Activated CD4-positive, alpha-beta memory T cell treated with anti-CD3 and anti-CD28 coated beads, Interleukin-2, amount 10 ng/mL, durations not matched to agents 7 days and 5 days (primary cell): ENCODE data around the gene YJU2. TPM values are rescaled to one million over a fixed set of nuclear protein-coding genes. Genes with fewer than 3 reads are reported as not detected.
"Not testable (repeated sequence)": the region's sequence is repeated elsewhere in the genome, so short reads cannot be mapped to it uniquely, and the experiment has no call there.

Experiments
- CTCF ChIA-PET: fragments of 350-600 bp; sonication (Branson Sonifier 250); formaldehyde crosslinking; loops from one replicate; lab custom pipeline; 2021; ENCODE audit warnings: antibody characterized with exemption, inconsistent platforms; lab: Charles Lee
- POLR2A ChIA-PET: fragments of 350-600 bp; sonication (Branson Sonifier 250); formaldehyde crosslinking; loops from one replicate; lab custom pipeline; 2021; ENCODE audit warnings: antibody characterized with exemption; lab: Charles Lee
- DNase-seq: peaks from one replicate; pipeline ENCODE4 v3.0.0-alpha.2; 2020
- H3K27ac Mint-ChIP-seq: one replicate; pipeline ENCODE4 v1.8.0; 2021; ENCODE audit warnings: mild to moderate bottlenecking, mixed read lengths
- H3K27me3 Mint-ChIP-seq: one replicate; pipeline ENCODE4 v1.8.0; 2021; ENCODE audit warnings: mixed read lengths
- H3K36me3 Mint-ChIP-seq: one replicate; pipeline ENCODE4 v1.8.0; 2021; ENCODE audit warnings: low read depth, mixed read lengths
- H3K4me1 Mint-ChIP-seq: one replicate; pipeline ENCODE4 v1.8.0; 2021; ENCODE audit warnings: mixed read lengths
- H3K4me3 Mint-ChIP-seq: one replicate; pipeline ENCODE4 v1.8.0; 2021; ENCODE audit warnings: mild to moderate bottlenecking, mixed read lengths
- H3K9me3 Mint-ChIP-seq: one replicate; pipeline ENCODE4 v1.8.0; 2021; ENCODE audit warnings: mixed read lengths
- total RNA-seq, 2 experiments: library from RNA; stranded (reverse); gene quantifications; one replicate each; pipeline ENCODE4 v1.2.3, GENCODE V29; 2021

The YJU2 gene
- total RNA-seq, 2 experiments from 2014 or later, result 21.7 to 25.3 TPM

GRCh38 chr19:4278010-4278409 is 31.1 kb downstream of the YJU2 start:
- H3K4me1 Mint-ChIP-seq, result peaks cover 2% of the 10 kb centered on the region
- no peak overlapping the region for H3K4me3 Mint-ChIP-seq
- POLR2A ChIA-PET, result no interaction called here
- CTCF ChIA-PET, result interaction anchor here (1.2 to 1.5 kb wide), 2 partner anchors 10 to 12 kb away, joined by 5 to 6 read pairs; no protein-coding TSS in a partner anchor
- H3K27ac Mint-ChIP-seq, result no peak overlapping the region
- no peak for DNase-seq
- no peaks in the 10 kb centered on the region for H3K36me3 Mint-ChIP-seq
- peaks cover 25% of the 10 kb centered on the region for H3K27me3 Mint-ChIP-seq
- H3K9me3 Mint-ChIP-seq, result no peaks in the 10 kb centered on the region

GRCh38 chr19:4278419-4279266 is 31.8 kb downstream of the YJU2 start, which contains the start of gene SHD:
TSS of gene SHD (plus strand) at chr19:4279266. CDS start at chr19:4280064, 798 bp downstream.
- H3K27me3 Mint-ChIP-seq, result peaks cover 25% of the 10 kb centered on the region
- no peaks in the 10 kb centered on the region for H3K36me3 Mint-ChIP-seq
- H3K4me1 Mint-ChIP-seq, result peaks cover 2% of the 10 kb centered on the region
- no peak for DNase-seq
- no peak within 1 kb of the TSS for H3K27ac Mint-ChIP-seq
- ChIA-PET POLR2A (no interaction called here), CTCF (interaction anchor here (1.2 to 1.5 kb wide), 2 partner anchors 11 to 12 kb away, joined by 5 to 6 read pairs; no protein-coding TSS in a partner anchor)
- H3K9me3 Mint-ChIP-seq, result no peaks in the 10 kb centered on the region
- no peak within 1 kb of the TSS for H3K4me3 Mint-ChIP-seq

- ChIA-PET CTCF (interaction anchor here (0.5 kb wide), 1 partner anchor 115 kb away, joined by 3 read pairs; no protein-coding TSS in a partner anchor), POLR2A (no interaction called here)
- no peaks in the 10 kb centered on the region for H3K9me3 Mint-ChIP-seq
- H3K27me3 Mint-ChIP-seq, result peaks cover 25% of the 10 kb centered on the region
- no peak for DNase-seq
- peaks cover 2% of the 10 kb centered on the region for H3K4me1 Mint-ChIP-seq
- no peak overlapping the region for H3K27ac Mint-ChIP-seq
- no peak overlapping the region for H3K4me3 Mint-ChIP-seq
- H3K36me3 Mint-ChIP-seq, result no peaks in the 10 kb centered on the region
Observed at GRCh38 chr19:4279267-4279529, 32.3 kb downstream of the YJU2 start.

GRCh38 chr19:4279530-4280422 is 32.9 kb downstream of the YJU2 start:
- H3K27me3 Mint-ChIP-seq, result peaks cover 25% of the 10 kb centered on the region
- CTCF ChIA-PET, result interaction anchor here (0.5 to 1.4 kb wide), 3 partner anchors 13 to 116 kb away, joined by 3 read pairs; no protein-coding TSS in a partner anchor
- no peak overlapping the region for H3K4me3 Mint-ChIP-seq
- no peak for DNase-seq
- no peaks in the 10 kb centered on the region for H3K36me3 Mint-ChIP-seq
- H3K27ac Mint-ChIP-seq, result no peak overlapping the region
- no peaks in the 10 kb centered on the region for H3K9me3 Mint-ChIP-seq
- H3K4me1 Mint-ChIP-seq, result peaks cover 2% of the 10 kb centered on the region
- POLR2A ChIA-PET, result no interaction called here

GRCh38 chr19:4284176-4284958 is 37.5 kb downstream of the YJU2 start:
- no peaks in the 10 kb centered on the region for H3K36me3 Mint-ChIP-seq
- H3K4me1 Mint-ChIP-seq, result peaks cover 2% of the 10 kb centered on the region
- no peaks in the 10 kb centered on the region for H3K9me3 Mint-ChIP-seq
- DNase-seq, result no peak
- H3K27me3 Mint-ChIP-seq, result peaks cover 16% of the 10 kb centered on the region
- ChIA-PET CTCF (interaction anchor here (1.1 kb wide), 1 partner anchor 18 kb away, joined by 3 read pairs; no protein-coding TSS in a partner anchor), POLR2A (no interaction called here)
- H3K4me3 Mint-ChIP-seq, result no peak overlapping the region
- no peak overlapping the region for H3K27ac Mint-ChIP-seq

GRCh38 chr19:4284974-4285373 is 38.1 kb downstream of the YJU2 start:
- CTCF ChIA-PET, result interaction anchor here (1.1 kb wide), 1 partner anchor 18 kb away, joined by 3 read pairs; no protein-coding TSS in a partner anchor

GRCh38 chr19:4286141-4286540 is 39.3 kb downstream of the YJU2 start:
- DNase-seq, H3K36me3 Mint-ChIP-seq: not testable (repeated sequence)

More at GRCh38 chr19:4284974-4285373, 38.1 kb downstream of the YJU2 start:
- no peak for DNase-seq
- H3K4me3 Mint-ChIP-seq, result no peak overlapping the region
- no peak overlapping the region for H3K27ac Mint-ChIP-seq
- POLR2A ChIA-PET, result no interaction called here
- H3K9me3 Mint-ChIP-seq, result no peaks in the 10 kb centered on the region
- peaks cover 13% of the 10 kb centered on the region for H3K27me3 Mint-ChIP-seq
- H3K4me1 Mint-ChIP-seq, result no peaks in the 10 kb centered on the region
- H3K36me3 Mint-ChIP-seq, result no peaks in the 10 kb centered on the region

GRCh38 chr19:4288091-4288777 is 41.4 kb downstream of the YJU2 start:
- Mint-ChIP-seq H3K4me1 (no peaks in the 10 kb centered on the region), H3K9me3 (no peaks in the 10 kb centered on the region), H3K4me3 (no peak overlapping the region), H3K27me3 (no peaks in the 10 kb centered on the region), H3K36me3 (no peaks in the 10 kb centered on the region), H3K27ac (no peak overlapping the region)
- no peak for DNase-seq
- ChIA-PET POLR2A (no interaction called here), CTCF (interaction anchor here (0.8 kb wide), 1 partner anchor 64 kb away, joined by 3 read pairs; no protein-coding TSS in a partner anchor)

More at GRCh38 chr19:4286141-4286540, 39.3 kb downstream of the YJU2 start:
- H3K27ac Mint-ChIP-seq, H3K4me1 Mint-ChIP-seq, H3K4me3 Mint-ChIP-seq, H3K9me3 Mint-ChIP-seq, POLR2A ChIA-PET, H3K27me3 Mint-ChIP-seq, CTCF ChIA-PET: not testable (repeated sequence)

GRCh38 chr19:4291184-4291732 is 44.4 kb downstream of the YJU2 start:
- no peak for DNase-seq
- Mint-ChIP-seq H3K9me3 (no peaks in the 10 kb centered on the region), H3K27me3 (no peaks in the 10 kb centered on the region), H3K4me1 (no peaks in the 10 kb centered on the region), H3K4me3 (no peak overlapping the region), H3K27ac (no peak overlapping the region), H3K36me3 (no peaks in the 10 kb centered on the region)
- ChIA-PET POLR2A (no interaction called here), CTCF (interaction anchor here (0.5 kb wide), 1 partner anchor 204 kb away, joined by 4 read pairs; no protein-coding TSS in a partner anchor)

- no peak for DNase-seq
- Mint-ChIP-seq H3K4me3 (no peak overlapping the region), H3K27me3 (no peaks in the 10 kb centered on the region), H3K36me3 (no peaks in the 10 kb centered on the region), H3K27ac (no peak overlapping the region), H3K4me1 (no peaks in the 10 kb centered on the region), H3K9me3 (no peaks in the 10 kb centered on the region)
- POLR2A ChIA-PET, result no interaction called here
- CTCF ChIA-PET, result no interaction called here
Observed at GRCh38 chr19:4292515-4292914, 45.6 kb downstream of the YJU2 start.

GRCh38 chr19:4294389-4294788 is 47.5 kb downstream of the YJU2 start:
- H3K27me3 Mint-ChIP-seq, result no peaks in the 10 kb centered on the region
- H3K27ac Mint-ChIP-seq, result no peak overlapping the region
- H3K9me3 Mint-ChIP-seq, result no peaks in the 10 kb centered on the region
- no peaks in the 10 kb centered on the region for H3K36me3 Mint-ChIP-seq
- no peak overlapping the region for H3K4me3 Mint-ChIP-seq
- peaks cover 3% of the 10 kb centered on the region for H3K4me1 Mint-ChIP-seq
- ChIA-PET CTCF (no interaction called here), POLR2A (no interaction called here)
- no peak for DNase-seq
